ENCODE data around the gene SIPA1L2.
"Not testable (repeated sequence)": the region's sequence is repeated elsewhere in the genome, so short reads cannot be mapped to it uniquely, and the experiment has no call there.

SIPA1L2 gene

DNA sequence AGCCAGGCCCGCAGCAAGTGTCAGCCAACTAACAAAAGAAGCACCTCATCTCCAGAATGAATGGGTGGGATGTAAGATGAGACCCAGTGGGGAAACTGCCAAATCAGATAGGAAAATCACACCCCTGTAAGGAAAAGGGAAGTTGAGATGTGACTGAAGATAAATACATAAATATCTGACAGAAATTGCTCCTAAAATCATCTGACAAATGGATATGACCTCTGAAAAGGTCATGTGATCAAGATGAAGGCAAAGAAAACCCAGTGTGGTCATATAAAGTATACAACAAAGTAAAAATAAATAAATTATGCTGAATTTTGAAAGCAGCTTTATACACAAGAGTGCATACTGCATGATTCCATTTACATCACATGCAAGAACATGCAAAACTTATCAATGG is 12.7 kb downstream of the SIPA1L2 start:
- DNase-seq (ENCODE audit: low read depth in 2 of 2), result no peak

DNA sequence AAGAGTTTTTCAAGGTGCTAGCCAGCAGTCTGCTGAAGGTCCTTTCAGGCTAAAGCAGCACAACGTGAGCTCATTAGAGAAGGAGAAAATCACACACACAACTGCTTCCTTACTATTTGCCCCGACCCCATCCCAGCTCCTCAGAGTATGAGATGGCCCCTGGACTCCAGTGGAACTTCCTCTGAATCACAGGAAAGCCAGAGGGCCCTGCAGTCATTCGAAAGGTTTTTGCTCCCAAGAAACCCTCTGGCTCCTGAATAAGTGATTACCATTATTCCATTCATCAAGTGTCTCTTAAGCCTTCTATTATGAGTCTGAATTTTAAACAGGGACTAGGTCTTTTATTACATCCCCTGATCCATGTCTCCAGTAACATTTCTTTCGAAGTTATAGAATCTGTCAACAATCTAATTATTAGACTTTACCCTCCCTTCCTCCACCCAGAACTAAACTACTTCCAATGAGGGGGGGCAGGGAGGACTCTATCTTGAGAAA is 14.6 kb downstream of the SIPA1L2 start:
- no peak for DNase-seq (ENCODE audit: low read depth in 2 of 2)

DNA sequence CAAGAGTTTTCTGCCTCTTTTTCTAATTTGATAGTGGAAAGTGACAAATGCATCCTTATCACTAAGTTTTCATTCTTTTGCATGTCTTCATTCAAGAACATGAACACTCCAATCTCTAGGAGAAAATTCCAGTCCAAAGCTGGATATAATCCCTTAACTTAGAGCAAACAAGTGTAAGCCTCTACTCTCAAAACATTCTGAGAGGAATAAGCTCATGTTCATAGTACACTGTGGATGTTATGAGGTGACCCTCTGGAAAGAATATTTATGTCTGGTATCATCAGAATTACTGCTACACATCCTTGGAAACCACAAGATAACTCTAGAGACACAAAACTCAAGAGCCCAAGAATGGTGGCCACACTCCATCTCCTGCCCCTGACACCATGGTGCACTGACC is 15.1 kb downstream of the SIPA1L2 start:
- DNase-seq (ENCODE audit: low read depth in 2 of 2), result no peak

DNA sequence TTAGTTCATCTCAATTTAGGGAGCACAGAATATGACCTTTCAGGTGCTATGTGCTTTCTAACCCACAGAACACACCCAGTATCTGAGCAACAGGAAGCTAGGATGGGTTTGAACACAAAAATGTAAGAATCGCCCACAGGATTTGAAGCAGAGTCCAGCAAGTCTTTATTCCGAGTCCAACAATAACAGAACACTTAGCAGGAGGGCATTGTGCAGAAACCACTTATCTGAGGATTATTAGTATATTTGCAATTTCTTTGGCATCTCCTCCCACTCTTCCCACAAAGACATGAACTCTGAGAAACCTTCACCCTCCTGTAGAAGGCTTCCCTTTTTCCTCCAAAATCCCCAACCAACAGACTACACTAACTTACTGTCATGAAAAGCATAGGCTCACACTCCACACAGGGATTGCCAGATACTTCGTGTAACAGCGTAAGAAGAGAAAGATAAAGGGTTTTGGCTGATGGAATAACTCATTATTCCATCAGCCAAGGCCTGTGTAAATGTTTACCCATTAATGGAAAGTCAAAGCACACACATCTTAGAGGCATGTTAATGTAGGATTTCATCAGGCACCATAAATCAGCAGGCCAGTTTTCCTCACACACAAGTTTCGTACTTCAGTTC is 16.1 kb downstream of the SIPA1L2 start:
- DNase-seq (ENCODE audit: low read depth in 2 of 2), result no peak

DNA sequence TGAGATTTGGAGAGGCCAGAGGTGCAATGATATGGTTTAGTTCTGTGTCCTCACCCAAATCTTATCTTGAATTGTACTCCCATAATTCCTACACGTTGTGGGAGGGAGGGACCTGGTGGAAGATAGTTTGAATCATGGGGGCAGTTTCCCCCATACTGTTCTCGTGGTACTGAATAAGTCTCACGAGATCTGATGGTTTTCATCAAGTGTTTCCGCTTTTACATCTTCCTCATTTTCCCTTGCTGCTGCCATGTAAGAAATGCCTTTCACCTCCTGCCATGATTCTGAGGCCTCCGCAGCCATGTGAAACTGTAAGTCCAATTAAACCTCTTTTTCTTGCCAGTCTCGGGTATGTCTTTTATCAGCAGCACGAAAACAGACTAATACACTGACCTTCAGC is 17.1 kb downstream of the SIPA1L2 start:
- DNase-seq (ENCODE audit: low read depth in 2 of 2), result not testable (repeated sequence)

DNA sequence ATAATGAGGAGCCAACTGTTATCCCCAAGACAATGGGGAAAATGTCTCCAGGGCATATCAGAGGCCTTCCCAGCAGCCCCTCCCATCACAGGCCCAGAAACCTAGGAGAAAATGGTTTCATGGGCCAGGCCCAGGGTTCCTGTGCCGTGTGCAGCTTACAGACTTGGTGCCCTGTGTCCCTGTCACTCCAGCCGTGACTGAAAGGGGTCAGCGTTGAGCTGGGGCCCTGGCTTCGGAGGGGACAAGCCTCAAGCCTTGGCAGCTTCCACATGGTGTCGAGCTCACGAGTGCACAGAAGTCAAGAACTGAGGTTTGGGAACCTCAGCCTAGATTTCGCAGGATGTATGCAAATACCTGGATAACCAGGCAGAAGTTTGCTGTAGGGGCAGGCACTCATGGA is 18.1 kb downstream of the SIPA1L2 start:
- no peak for DNase-seq (ENCODE audit: low read depth in 2 of 2)

DNA sequence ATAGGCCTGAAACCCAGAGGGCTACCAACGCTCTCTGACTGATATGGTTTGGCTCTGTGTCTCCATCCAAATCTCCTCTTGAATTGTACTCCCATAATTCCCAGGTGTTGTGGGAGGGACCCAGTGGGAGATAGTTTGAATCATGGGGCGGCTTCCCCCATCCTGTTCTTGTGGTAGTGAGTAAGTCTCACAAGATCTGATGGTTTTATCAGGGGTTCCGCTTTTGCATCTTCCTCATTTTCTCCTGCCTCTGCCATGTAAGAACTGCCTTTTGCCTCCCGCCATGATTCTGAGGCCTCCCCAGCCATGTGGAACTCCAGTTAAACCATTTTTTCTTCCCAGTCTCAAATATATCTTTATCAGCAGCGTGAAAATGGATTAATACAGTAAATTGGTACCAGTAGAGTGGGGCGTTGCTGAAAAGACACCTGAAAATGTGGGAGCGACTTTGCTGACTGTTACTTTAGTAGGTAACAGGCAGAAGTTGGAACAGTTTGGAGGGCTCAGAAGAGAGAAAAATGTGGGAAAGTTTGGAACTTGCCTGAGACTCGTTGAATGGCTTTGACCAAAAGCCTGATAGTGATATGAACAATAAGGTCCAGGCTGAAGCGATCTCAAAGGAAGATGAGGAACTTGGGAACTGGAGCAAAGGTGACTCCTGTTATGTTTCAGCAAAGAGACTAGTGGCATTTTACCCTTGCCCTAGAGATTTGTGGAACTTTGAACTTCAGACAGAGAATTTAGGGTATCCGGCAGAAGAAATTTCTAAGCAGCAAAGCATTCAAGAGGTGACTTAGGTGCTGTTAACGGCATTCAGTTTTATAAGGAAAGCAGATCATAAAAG is 18.8 kb downstream of the SIPA1L2 start:
- not testable (repeated sequence) for DNase-seq (ENCODE audit: low read depth in 2 of 2)

DNA sequence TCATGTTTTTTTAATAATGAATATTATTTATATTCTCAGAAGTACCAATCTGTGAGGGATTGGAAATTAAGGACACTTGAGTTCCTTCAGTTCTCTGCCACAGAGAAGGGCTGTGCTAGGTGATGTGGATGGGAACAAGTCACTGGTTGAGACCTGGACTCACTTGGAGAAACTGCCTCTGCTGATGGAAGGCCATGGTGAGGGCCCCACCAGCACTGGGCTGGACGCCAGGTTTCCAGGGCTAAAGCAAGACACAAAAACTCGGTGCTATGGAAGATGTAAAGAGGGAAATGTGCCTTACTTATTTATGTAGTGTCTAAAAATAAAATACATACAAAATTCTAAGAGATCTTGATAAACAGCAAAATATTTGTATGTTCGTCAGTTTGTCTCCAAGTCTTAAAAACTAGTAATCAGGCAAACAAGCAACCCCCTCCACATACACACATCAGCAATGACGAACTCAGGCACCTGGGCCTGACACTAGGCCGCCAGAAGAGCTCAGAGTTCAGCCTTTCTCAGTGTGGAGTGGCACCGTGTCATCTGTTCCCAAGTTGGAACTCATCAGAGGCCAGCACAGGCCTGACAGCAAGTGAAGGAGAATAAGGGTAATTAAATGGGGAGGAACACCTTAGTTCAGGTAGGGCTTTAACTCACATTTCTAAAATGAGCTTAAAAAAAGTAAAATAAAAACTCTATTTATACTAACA is 19.6 kb downstream of the SIPA1L2 start:
- DNase-seq (ENCODE audit: low read depth in 2 of 2), result no peak

DNA sequence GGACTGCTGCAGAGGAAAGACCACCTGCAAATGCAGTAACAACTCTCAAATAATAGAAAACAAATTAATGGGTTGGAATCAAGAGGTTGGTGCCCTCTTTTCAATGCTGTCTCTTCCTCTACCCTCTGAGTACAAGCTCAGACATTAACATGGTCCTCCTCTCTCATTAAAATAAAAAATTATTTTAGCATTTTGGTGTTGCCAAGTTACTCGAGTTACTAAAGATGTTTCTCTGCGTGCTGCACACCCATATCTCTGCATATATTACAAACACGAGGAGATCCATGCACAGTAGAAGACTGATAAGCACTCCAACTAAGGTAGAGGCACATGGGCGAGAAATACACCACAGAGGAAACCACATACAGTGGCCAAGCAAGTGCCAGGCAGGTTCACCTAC is 21.5 kb downstream of the SIPA1L2 start:
- no peak for DNase-seq (ENCODE audit: low read depth in 2 of 2)

DNA sequence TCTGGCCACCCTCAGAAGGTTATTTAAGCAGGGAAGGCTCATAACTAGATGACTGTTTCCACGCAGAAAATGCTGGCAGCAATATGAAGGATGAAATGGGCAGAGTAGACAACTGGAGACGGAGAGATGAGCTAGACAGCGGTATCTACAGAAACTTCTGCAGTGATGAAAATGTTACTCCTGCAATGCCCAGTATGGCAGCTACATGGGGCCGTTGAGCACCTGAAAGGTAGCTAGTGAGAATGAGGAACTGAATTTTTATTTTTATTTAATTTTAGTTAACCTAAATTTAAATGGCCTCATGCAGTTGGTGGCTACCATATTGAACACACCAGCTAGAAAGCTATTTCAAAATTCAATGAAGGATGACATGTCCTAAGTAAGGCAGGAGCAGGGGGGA is 27.3 kb downstream of the SIPA1L2 start:
- DNase-seq (ENCODE audit: low read depth in 2 of 2), result no peak

DNA sequence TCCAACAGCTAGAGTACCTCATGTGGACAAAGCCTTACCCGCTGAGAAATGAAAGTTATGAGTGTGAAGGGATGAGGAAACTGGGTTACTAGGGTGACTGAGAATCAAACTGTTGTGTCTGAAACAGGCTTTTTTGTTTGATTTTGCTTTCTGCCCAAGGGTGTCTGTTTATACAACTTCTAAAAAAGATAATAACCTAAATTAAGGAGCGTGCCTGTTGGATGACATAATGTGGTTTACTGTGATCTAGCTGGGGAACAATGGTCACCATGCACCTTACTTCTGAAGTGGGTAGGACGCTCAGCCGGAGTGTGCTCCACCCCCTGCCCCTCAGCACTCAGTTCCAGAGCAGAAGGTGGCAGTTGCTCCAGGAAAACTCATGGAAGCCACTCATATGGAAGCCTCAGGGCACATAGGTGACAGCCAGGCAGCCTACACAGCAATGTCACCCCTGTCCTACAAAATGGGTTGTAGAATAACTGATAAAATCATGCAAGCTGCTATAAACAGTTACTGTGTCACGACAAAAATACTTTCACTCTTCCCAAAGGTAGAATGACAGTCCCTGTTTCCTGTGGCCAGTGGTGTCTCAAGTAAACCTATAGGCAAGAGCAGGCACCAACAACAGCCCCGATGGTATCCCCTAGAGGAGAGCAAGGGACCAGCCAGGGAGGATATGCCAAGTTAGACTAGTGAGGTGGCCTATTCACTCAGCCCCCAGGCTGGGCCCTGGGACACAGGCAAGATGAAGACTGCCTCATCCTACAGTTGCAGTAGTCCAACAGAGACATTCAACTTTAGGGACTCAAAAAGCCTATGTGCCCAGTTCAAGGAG is 29.3 kb downstream of the SIPA1L2 start:
- DNase-seq (ENCODE audit: low read depth in 2 of 2), result no peak

DNA sequence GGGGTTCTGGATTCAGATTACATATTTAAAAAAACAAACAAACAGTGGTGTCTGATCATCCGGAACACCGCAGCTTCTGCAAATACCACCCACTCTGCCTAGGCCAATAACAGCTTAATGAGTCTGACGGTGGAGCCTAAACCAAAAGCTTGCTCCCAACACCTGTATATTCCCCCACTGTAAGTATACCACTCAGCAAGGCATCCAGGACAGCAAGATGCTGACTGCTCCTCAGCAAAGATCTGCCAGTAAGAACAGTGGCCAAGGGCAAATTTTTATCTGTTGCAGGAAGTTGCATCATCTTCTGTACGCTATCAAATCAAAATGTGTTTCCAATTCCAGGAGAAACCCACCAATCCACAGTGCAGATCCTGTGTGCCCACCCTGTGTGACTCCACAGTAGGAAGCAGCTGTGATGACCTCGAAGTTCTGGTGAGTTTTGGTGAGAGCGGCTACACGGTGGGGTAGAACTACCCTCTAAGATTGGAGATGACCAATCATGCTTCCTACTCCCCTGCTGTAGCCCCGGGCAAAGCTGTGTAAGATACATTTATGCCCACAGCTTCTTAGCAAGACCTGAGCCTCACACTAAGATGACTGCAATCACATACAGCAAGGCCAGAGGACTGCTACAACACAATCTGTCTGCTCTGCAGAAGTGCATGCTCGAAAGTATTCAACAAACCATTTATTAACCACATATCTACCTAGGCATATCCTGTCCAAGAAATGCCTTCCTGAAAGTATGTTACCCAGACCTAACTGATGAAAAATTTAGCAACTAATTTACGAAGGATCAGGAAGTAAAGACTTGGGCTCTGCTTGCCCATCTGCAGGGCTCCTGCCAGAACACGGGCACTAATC is 30.5 kb downstream of the SIPA1L2 start:
- no peak for DNase-seq (ENCODE audit: low read depth in 2 of 2)

DNA sequence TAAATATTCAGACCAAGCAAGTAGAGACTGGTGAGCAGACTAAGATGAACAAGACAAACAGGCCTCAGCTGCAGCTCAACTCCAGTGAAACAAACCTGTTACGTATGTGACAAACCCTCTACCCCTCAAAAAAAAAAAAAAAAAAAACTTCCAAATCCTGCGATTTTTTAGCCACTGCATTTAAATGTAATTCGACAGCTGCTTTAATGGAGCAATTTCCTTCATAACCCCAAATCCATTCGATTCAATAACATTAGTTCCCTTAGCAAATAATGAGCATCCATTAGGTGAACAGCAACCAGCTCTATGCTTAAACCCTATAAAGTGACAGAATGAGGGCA is 31.1 kb downstream of the SIPA1L2 start:
- no peak for DNase-seq (ENCODE audit: low read depth in 2 of 2)

DNA sequence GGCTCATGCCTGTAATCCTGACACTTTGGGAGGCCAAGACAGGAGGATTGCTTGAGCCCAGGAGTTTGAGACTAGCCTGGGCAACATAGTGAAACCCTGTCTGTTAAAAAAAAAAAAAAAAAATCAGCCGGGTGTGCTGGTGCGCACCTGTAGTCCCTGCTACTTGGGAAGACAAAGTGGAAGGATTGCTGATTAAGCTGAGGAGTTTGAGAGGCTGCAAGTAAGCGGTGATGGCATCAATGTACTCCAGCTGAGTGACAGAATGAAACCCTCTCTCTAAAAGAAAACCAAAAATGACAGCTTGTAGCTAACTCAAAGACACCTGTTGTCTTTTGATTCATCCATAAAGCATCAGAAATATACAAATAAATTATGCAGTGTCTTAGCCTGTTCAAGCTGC is 31.8 kb downstream of the SIPA1L2 start:
- no peak for DNase-seq (ENCODE audit: low read depth in 2 of 2)

DNA sequence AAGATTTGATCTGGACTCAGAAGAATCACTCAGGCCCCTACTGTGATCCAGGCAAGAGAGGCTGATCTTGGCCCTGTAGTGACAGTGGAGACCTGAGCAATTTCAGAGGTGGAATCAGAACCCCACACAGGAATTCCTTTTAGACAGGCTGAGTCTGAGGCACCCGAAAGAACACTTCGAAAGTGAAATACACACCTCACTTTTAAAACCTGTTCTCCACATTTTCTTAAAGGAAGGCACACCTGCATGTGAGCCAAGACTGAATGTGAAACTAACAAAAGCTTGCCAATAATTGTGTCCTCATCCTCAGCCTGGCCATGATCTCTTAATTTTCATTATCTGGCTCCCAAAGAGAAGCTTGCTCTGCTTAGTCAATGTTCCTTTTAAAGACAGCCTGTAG is 32.2 kb downstream of the SIPA1L2 start:
- no peak for DNase-seq (ENCODE audit: low read depth in 2 of 2)

DNA sequence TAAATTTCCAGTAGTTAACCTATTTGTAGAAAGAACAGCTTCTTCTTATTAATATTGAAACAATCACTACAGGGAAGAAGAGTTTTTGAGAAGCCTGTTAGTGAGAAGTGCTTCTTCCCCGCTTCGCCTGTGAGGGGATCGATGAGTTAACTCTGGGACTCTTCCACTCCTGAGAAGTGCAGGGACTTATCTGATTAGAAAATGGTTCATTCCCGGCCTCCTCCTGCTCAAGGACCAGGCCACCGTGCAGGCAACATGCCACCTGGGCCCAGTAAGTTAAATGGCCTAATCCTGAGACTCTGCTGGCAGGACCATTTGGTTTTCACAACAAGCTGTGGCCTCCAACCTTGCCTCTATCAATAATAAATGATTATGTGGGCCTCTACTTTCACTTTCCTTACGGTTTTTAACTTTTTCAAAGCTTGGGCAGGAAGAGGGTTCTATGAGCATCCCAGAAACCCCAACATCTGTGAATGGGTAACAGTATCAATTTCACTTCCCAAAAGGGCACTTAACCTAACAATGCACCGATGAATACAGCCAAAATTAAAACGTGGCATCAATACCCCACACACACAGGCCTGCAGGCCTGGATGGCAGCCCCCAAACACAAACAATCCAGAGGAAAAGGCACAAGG is 33.1 kb downstream of the SIPA1L2 start:
- DNase-seq (ENCODE audit: low read depth in 2 of 2), result no peak

DNA sequence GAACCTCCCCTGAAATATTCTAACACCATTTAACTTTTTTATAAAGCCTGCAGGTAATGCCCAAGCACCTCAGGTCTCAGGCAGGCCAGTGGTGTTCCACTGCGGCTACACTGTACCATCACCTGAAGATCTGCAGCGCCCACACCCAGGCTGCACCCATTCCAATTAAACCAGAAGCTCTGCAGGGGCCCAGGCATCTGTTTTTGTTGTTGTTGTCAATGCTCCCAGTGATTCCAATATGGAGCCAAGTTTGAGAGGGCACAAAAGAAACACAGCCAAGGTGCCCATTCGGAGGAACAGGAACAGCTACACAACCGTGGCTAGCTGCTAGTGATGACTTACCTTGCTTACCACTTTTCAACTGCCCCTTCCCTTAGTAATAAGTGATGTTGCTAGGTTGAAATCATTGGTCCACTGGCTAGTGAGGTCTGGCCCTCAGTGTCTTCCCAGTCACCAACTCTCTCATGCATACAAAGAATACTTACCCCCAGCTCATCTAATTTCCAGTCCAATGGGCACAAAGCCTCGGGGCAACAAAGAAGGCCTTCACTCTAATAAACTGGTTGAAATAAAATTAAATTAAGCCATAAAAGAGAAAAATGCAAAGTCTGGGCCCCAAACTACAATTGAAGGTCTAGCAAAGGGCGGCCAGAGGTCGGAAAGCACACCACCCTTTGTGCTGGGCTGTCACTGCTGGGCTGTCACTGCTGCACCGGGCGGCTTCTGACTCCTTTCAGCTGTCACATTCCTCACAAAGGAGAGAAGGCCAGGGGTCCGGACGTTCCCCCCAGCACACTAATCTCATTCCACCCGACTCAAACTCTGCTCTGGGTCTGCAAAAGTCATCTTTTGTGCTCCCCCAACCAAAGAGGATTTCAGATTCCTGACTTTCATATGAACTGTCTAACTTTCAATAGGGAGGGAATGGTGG is 34.9 kb downstream of the SIPA1L2 start:
- no peak for DNase-seq (ENCODE audit: low read depth in 2 of 2)

DNA sequence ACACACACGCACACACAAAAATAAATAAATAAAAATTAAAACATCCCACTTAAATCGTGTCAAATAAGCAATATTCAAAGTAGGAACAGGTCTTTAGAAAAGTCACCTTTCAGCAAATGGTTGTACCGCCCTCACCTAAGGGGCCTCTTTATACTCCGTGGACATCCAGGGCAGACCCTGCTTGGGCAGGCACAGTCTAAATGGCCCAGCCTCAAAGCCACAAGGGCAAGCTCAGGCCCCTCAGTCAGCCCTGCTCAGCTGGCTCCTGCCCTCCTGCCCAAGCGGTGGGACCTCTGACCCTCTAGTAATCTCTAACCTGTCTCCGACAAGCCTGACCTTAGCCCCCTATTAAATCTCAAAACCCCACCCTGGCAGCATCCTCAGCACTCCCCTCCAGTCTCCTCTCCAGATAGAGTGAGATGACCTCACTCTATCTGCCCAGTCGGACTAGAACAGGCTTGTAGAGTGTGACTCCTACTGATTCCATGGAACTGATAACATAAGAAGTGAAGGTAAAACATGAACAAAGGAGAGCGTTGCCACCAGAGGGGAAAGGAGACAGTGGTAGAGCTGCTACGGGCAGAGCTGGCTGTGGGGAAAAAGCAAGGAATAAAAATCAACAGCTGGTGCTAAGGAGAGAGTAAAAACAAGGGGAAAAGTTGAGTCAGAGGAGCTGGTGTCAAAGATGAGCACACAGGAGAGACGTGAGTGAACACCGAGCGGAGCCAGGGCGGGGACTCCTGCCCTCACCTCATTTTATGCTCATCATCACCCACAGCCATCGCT is 36.0 kb downstream of the SIPA1L2 start:
- no peak for DNase-seq (ENCODE audit: low read depth in 2 of 2)

DNA sequence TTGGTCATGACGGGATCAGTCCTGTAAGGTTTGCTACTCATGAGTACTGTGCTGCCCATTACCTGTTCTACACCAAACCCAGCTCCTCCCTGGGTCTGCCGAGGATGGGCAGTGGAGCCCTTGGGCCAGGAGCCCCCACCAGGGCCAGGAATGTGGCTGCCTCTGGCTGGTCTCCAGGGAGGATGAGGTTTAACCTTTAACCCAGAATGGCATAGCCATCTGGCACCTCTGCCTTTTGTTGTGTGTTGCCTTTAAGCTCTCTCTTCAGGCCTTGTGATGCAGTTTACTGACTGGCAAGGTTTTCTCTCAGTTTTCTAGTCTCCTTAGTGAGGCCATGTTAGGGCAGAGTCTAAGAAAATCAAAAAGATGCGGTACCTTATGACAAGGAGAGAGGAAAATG is 38.6 kb downstream of the SIPA1L2 start:
- DNase-seq (ENCODE audit: low read depth in 2 of 2), result no peak
